BJ (cell line): ENCODE data around the gene GDI1. TPM values are rescaled to one million over a fixed set of nuclear protein-coding genes. Genes with fewer than 3 reads are reported as not detected.

ENCODE experiments used
- CTCF ChIA-PET: fragments of 350-600 bp; formaldehyde crosslinking; extraction: SDS; loops from one replicate; lab custom pipeline; 2021; ENCODE audit warnings: antibody characterized with exemption, inconsistent platforms; lab: Yijun Ruan, JAX
- POLR2A ChIA-PET: fragments of 300-600 bp; sonication (Branson Sonifier 250); formaldehyde crosslinking; extraction: SDS; loops from one replicate; lab custom pipeline; 2021; ENCODE audit warnings: antibody characterized with exemption; lab: Charles Lee
- DNase-seq: peaks from one replicate; pipeline ENCODE4 v3.0.0-alpha.2; 2011; ENCODE audit warnings: low read depth
- H3K27me3 ChIP-seq: 2 replicates; pipeline ENCODE4 v1.6.0; 2011; ENCODE audit warnings: low read length; ENCODE audit not compliant: control insufficient read depth, insufficient read depth
- H3K36me3 ChIP-seq: 2 replicates; pipeline ENCODE4 v1.5.1; 2011; ENCODE audit warnings: low read length; ENCODE audit not compliant: control insufficient read depth, insufficient read depth
- H3K4me3 ChIP-seq: 2 replicates; pipeline ENCODE4 v1.5.1; 2011; ENCODE audit warnings: low read depth, mild to moderate bottlenecking, control low read depth, low read length
- polyA plus RNA-seq: library from polyadenylated mRNA; depleted of rRNA; stranded (reverse); fragments of >200 nt; gene quantifications from 2 replicates; pipeline ENCODE4 v1.2.3, GENCODE V29; 2011
- TF ChIP-seq, protein P1 (sequence below): IDR thresholded peaks from 2 replicates; pipeline ENCODE4 v1.5.1; 2011; ENCODE audit warnings: low read depth, mild to moderate bottlenecking, control low read depth, inconsistent platforms, low read length, moderate library complexity; ENCODE audit not compliant: insufficient read depth

GDI1 gene
- polyA plus RNA-seq, 1 experiment: 216 TPM

DNA sequence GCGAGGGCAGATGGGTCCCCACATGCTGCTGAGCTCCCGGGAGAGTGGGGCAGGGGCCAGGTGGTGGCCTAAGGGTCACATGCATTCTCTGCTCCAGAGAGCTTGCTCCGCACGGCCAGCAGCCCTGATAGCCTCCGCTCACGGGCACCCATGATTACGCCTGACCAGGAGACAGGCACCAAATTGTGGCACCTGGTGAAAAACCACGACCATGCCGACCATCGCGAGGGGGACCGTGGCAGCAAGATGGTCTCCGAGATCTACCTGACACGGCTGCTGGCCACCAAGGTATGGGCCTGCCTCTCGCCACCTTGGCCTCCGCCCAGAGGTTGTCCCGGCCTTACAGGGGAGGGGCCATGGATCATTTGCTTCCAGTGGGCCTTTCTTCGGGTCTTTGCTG lies 32.9 kb downstream of the GDI1 start:
- peaks cover 37% of the 10 kb centered on the region for H3K36me3 ChIP-seq
- ChIA-PET CTCF (no interaction called here), POLR2A (no interaction called here)
- no peak for DNase-seq
- H3K4me3 ChIP-seq: no peak overlapping the region
- no peaks in the 10 kb centered on the region for H3K27me3 ChIP-seq
- TF ChIP-seq, protein P1, sequence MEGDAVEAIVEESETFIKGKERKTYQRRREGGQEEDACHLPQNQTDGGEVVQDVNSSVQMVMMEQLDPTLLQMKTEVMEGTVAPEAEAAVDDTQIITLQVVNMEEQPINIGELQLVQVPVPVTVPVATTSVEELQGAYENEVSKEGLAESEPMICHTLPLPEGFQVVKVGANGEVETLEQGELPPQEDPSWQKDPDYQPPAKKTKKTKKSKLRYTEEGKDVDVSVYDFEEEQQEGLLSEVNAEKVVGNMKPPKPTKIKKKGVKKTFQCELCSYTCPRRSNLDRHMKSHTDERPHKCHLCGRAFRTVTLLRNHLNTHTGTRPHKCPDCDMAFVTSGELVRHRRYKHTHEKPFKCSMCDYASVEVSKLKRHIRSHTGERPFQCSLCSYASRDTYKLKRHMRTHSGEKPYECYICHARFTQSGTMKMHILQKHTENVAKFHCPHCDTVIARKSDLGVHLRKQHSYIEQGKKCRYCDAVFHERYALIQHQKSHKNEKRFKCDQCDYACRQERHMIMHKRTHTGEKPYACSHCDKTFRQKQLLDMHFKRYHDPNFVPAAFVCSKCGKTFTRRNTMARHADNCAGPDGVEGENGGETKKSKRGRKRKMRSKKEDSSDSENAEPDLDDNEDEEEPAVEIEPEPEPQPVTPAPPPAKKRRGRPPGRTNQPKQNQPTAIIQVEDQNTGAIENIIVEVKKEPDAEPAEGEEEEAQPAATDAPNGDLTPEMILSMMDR: no peak

DNA sequence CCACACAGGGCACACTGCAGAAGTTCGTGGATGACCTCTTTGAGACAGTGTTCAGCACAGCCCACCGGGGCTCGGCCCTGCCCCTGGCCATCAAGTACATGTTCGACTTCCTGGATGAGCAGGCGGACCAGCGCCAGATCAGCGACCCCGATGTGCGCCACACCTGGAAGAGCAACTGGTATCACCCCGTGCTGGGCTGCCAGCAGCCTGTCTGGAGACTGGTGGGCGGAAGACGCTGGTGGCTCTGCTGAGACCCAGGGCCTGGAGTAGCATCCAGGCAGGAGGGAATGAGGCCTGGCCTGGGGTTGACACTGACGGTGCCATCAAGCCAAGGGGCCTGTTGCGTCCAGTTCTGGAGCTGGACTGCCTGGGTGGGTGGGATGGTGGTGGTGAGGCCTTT lies 33.5 kb downstream of the GDI1 start:
- H3K27me3 ChIP-seq: no peaks in the 10 kb centered on the region
- ChIA-PET CTCF (no interaction called here), POLR2A (no interaction called here)
- no peak for DNase-seq
- H3K36me3 ChIP-seq: peaks cover 34% of the 10 kb centered on the region
- TF ChIP-seq, protein P1: no peak
- H3K4me3 ChIP-seq: no peak overlapping the region

DNA sequence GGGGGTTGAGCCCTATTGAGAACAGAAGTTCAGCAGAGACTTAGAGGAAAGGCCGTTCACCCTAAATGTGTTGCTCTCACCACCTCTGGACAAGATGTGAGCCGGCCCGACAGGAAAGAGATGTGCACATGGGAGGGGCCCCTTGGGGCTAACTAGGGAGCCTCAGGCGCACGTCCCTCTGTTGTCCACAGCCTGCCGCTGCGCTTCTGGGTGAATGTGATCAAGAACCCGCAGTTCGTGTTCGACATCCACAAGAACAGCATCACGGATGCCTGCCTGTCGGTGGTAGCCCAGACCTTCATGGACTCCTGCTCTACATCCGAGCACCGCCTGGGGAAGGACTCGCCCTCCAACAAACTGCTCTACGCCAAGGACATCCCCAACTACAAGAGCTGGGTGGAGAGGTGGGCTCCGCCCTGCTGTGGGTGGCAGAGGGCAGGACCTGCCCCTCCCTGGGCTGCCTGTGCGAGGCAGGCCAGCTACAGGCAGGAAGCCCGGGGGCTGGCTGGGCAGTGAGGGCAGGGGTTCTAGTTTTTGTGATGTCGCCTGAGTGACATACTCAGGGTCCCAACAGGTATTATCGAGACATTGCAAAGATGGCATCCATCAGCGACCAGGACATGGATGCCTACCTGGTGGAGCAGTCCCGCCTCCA lies 34.1 kb downstream of the GDI1 start:
- CTCF ChIA-PET: no interaction called here
- DNase-seq: no peak

DNA sequence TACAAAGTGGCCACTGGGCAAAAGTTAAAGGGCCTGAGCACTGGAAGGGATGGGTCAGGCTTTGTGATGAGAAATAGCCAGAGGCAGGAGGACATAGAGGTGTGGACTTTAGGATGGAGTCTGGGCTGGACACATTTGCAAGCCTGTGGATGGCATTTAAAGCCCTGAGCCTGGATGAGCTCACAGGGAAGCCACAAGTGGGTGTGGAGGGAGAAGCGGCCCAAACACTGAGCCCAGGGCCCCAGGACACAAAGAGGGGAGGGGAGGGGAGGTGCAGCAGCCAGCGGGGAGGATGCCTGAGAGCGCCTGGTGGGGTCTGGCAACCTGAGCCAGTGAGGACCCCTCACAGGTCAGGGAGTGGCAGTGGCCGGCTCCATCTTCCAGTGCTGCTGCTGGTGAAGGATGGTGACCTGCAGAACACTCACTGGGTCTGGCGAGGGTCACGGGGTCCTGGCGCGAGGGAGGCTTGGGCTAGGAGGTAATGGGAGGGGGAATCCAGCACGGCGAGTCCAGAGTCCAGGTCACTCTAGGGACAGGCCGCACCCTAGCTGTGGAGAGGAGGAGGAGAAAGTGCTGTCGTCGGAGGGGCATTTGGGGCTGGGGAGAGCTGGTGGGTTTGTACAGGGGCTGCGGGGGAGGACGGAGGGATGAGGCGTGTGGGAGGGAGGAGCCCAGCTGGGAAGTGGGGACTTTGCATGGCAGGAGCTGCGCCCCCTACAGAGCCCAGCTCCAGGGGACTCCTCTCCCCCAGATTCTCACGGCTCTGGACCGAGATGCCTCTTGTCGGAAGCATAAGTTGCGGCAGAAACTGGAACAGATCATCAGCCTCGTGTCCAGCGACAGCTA lies 35.1 kb downstream of the GDI1 start:
- ChIA-PET CTCF (no interaction called here), POLR2A (no interaction called here)
- Histone ChIP-seq H3K4me3 (no peak overlapping the region), H3K27me3 (no peaks in the 10 kb centered on the region), H3K36me3 (peaks cover 22% of the 10 kb centered on the region)
- no peak for DNase-seq
- TF ChIP-seq, protein P1: no peak

More for the DNA sequence above, 34.1 kb downstream of the GDI1 start:
- peaks cover 31% of the 10 kb centered on the region for H3K36me3 ChIP-seq
- POLR2A ChIA-PET: no interaction called here
- H3K27me3 ChIP-seq: no peaks in the 10 kb centered on the region
- TF ChIP-seq, protein P1: no peak
- H3K4me3 ChIP-seq: no peak overlapping the region

DNA sequence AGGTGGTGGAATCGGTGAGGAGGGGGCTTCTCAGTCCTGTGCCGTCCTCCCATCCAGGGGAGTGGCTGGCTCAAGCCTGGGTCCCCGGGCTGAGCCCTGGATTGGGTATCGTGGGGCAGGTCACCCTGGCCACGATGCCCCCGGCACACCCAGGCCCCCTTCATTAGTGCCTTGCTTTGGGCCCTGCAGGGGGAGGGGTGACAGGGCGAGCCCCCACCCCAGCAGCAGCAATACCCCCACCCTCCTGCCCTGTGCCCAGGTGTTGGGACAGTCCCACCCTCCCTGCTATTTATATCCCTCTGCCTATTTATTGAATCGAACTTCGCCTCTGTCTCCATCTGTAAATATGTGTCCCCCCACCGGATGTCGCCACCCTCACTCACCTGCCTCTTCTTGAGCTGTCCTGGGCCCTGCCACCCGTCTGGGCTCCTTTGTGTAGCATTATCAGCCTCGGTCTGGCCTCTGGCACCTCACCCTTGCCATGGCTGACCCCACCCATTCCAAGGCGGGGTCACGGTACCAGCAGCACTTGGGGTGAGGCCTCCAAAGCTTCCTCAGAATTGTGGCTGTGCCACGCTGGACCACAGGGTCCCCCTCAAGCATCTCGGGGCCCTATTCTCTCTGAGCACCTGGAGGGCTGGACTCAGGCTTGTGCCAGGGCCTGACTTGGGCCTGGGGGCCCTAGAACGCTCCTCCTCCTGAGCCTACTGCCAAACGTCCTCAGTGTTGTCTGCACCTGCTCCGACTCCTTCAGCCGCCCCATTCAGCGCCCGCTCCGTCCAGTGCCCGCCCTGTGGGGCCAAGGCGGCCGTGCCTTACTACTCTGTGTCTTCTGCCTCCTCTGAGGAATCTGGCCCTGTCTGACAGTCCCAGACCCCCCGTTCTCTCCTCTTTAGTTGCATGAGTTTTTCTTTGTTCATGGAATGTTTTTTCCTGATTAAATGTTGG lies 36.0 kb downstream of the GDI1 start:
- Histone ChIP-seq H3K27me3 (no peaks in the 10 kb centered on the region), H3K36me3 (peaks cover 19% of the 10 kb centered on the region), H3K4me3 (no peak overlapping the region)
- TF ChIP-seq, protein P1: no peak
- ChIA-PET CTCF (interaction anchor here (1.0 kb wide), 1 partner anchor 74 kb away, joined by 3 read pairs; no protein-coding TSS in a partner anchor), POLR2A (interaction anchor here (0.6 kb wide), 1 partner anchor 17 kb away, joined by 3 read pairs; no protein-coding TSS in a partner anchor)
- DNase-seq: no peak
